Measurements from ENCODE around the gene TSEN2.
A peak's percentile ranks its signal among the peaks of the same experiment; 100 is the strongest.

Gene TSEN2

GRCh38 chr3:12549971-12550760, 65.9 kb downstream of the TSEN2 start:
- H3K36me3 ChIP-seq: no peaks in the 10 kb centered on the region
- no peaks in the 10 kb centered on the region for H3K9me3 ChIP-seq
- no peak for TF ChIP-seq CTCF (IDR thresholded peaks at IDR 0.05)
- H3K4me3 ChIP-seq: no peak overlapping the region
- intact Hi-C loops (cut with DNase I; ENCODE audit: low total_unique reads): no loop called here
- no peak for DNase-seq
- peaks cover 0 to 10% (median 0%) of the 10 kb centered on the region in 4 donors for H3K4me1 ChIP-seq
- peaks cover 0 to 56% of the 10 kb centered on the region in 2 donors for H3K27me3 ChIP-seq
- no peak overlapping the region for H3K27ac ChIP-seq

- H3K27ac ChIP-seq: no peak overlapping the region
- H3K4me3 ChIP-seq: peak overlapping the region; percentile 37 to 45
- peak in 1 of 2 donors; percentile 25 for DNase-seq
- no peaks in the 10 kb centered on the region for H3K36me3 ChIP-seq
- peaks cover 0 to 31% (median 15%) of the 10 kb centered on the region in 4 donors for H3K4me1 ChIP-seq
- peaks cover 0 to 38% of the 10 kb centered on the region in 2 donors for H3K27me3 ChIP-seq
- H3K9me3 ChIP-seq: no peaks in the 10 kb centered on the region
- intact Hi-C loops (cut with DNase I; ENCODE audit: low total_unique reads): no loop called here
- no peak for TF ChIP-seq CTCF (IDR thresholded peaks at IDR 0.05)
These were observed 69.7 kb downstream of the TSEN2 start for GRCh38 chr3:12553921-12554391.

GRCh38 chr3:12556314-12556689, 72.0 kb downstream of the TSEN2 start:
- Histone ChIP-seq H3K4me3 (peak overlapping the region; percentile 83 to 96), H3K4me1 (peaks cover 0 to 54% (median 31%) of the 10 kb centered on the region in 4 donors), H3K27me3 (peaks cover 0 to 23% of the 10 kb centered on the region in 2 donors), H3K27ac (peak overlapping the region; percentile 96), H3K9me3 (no peaks in the 10 kb centered on the region), H3K36me3 (no peaks in the 10 kb centered on the region)
- DNase-seq: no peak
- no peak for TF ChIP-seq CTCF (IDR thresholded peaks at IDR 0.05)
- intact Hi-C loops (cut with DNase I; ENCODE audit: low total_unique reads): no loop called here

- H3K27me3 ChIP-seq: peaks cover 0 to 19% of the 10 kb centered on the region in 2 donors
These were observed 72.6 kb downstream of the TSEN2 start, which contains the start of gene MKRN2 for GRCh38 chr3:12556690-12557472. Gene MKRN2, plus strand, starts transcription at chr3:12557087. Its CDS starts 64 bp downstream, at chr3:12557151.

More at GRCh38 chr3:12556690-12557472, 72.6 kb downstream of the TSEN2 start, which contains the start of gene MKRN2:
- intact Hi-C loops (cut with DNase I; ENCODE audit: low total_unique reads): no loop called here
- H3K27ac ChIP-seq: peak within 1 kb of the TSS; percentile 96
- no peak for TF ChIP-seq CTCF (IDR thresholded peaks at IDR 0.05)
- H3K4me3 ChIP-seq: peak within 1 kb of the TSS; percentile 83 to 96
- DNase-seq: peak; percentile 84 to 93
- H3K36me3 ChIP-seq: no peaks in the 10 kb centered on the region
- H3K9me3 ChIP-seq: no peaks in the 10 kb centered on the region
- peaks cover 0 to 57% (median 34%) of the 10 kb centered on the region in 4 donors for H3K4me1 ChIP-seq

All from tibial artery (tissue), 4 donors.